ENCODE data around the gene PRPF31. TPM values are rescaled to one million over a fixed set of nuclear protein-coding genes. Genes with fewer than 3 reads are reported as not detected.
"Not testable (repeated sequence)": the region's sequence is repeated elsewhere in the genome, so short reads cannot be mapped to it uniquely, and the experiment has no call there.

The PRPF31 gene
- polyA plus RNA-seq, 1 experiment = 28.7 TPM

- peaks cover 15% of the 10 kb centered on the region for H3K9me3 ChIP-seq (ENCODE audit: control insufficient read depth, insufficient read depth, low read length)
- no peaks in the 10 kb centered on the region for H3K27me3 ChIP-seq (ENCODE audit: control insufficient read depth, insufficient read depth, low read length)
- TF ChIP-seq CTCF (IDR thresholded peaks at IDR 0.05; ENCODE audit: low read depth, low read length) = no peak
- no peak overlapping the region for H3K4me3 ChIP-seq (ENCODE audit: low read depth, low read length)
- POLR2A ChIA-PET = interaction anchor here (0.7 to 2.2 kb wide), 2 partner anchors 10 to 32 kb away, joined by 6 read pairs; partner anchors contain the start of gene LENG1
- CTCF ChIA-PET = interaction anchor here (0.7 to 2.5 kb wide), 13 partner anchors 11 to 279 kb away, joined by 3 to 14 read pairs (median 4); partner anchors contain the start of genes LILRB3, MBOAT7 and TSEN34
- no peak overlapping the region for H3K27ac ChIP-seq (ENCODE audit: low read depth, low read length)
- no peak for DNase-seq (ENCODE audit: low read depth, low spot score)
Observed at GRCh38 chr19:54169149-54169740, 53.7 kb downstream of the PRPF31 start.

- H3K9me3 ChIP-seq (ENCODE audit: control insufficient read depth, insufficient read depth, low read length); CTCF ChIA-PET; DNase-seq (ENCODE audit: low read depth, low spot score); H3K27me3 ChIP-seq (ENCODE audit: control insufficient read depth, insufficient read depth, low read length); H3K4me3 ChIP-seq (ENCODE audit: low read depth, low read length); H3K27ac ChIP-seq (ENCODE audit: low read depth, low read length): not testable (repeated sequence)
- POLR2A ChIA-PET = interaction anchor here (0.9 kb wide), 1 partner anchor 9 kb away, joined by 3 read pairs; no protein-coding TSS in a partner anchor
Observed at GRCh38 chr19:54171736-54172431, 56.3 kb downstream of the PRPF31 start.

GRCh38 chr19:54172471-54173358 is 57.2 kb downstream of the PRPF31 start, which contains the start of gene TMC4:
Gene TMC4, minus strand, starts transcription at chr19:54173160. Its CDS starts 43 bp downstream, at chr19:54173117.
- DNase-seq (ENCODE audit: low read depth, low spot score) = no peak
- ChIA-PET CTCF (interaction anchor here (0.6 to 1.5 kb wide), 2 partner anchors 14 to 143 kb away, joined by 4 read pairs; partner anchors contain the start of gene LENG1), POLR2A (interaction anchor here (0.5 to 1.0 kb wide), 3 partner anchors 16 to 57 kb away, joined by 3 to 4 read pairs (median 4); partner anchors contain the start of gene MBOAT7)
- no peaks in the 10 kb centered on the region for H3K9me3 ChIP-seq (ENCODE audit: control insufficient read depth, insufficient read depth, low read length)
- no peak for TF ChIP-seq CTCF (IDR thresholded peaks at IDR 0.05; ENCODE audit: low read depth, low read length)
- no peak within 1 kb of the TSS for H3K27ac ChIP-seq (ENCODE audit: low read depth, low read length)
- no peaks in the 10 kb centered on the region for H3K27me3 ChIP-seq (ENCODE audit: control insufficient read depth, insufficient read depth, low read length)
- no peak within 1 kb of the TSS for H3K4me3 ChIP-seq (ENCODE audit: low read depth, low read length)

- CTCF ChIA-PET = interaction anchor here (0.6 to 1.5 kb wide), 2 partner anchors 14 to 143 kb away, joined by 4 read pairs; partner anchors contain the start of gene LENG1
- Histone ChIP-seq H3K9me3 (ENCODE audit: control insufficient read depth, insufficient read depth, low read length) (no peaks in the 10 kb centered on the region), H3K27ac (ENCODE audit: low read depth, low read length) (no peak overlapping the region), H3K27me3 (ENCODE audit: control insufficient read depth, insufficient read depth, low read length) (no peaks in the 10 kb centered on the region), H3K4me3 (ENCODE audit: low read depth, low read length) (no peak overlapping the region)
- POLR2A ChIA-PET = interaction anchor here (0.5 to 1.0 kb wide), 3 partner anchors 16 to 56 kb away, joined by 3 to 4 read pairs (median 4); partner anchors contain the start of gene MBOAT7
- DNase-seq (ENCODE audit: low read depth, low spot score) = no peak
- TF ChIP-seq CTCF (IDR thresholded peaks at IDR 0.05; ENCODE audit: low read depth, low read length) = no peak
Observed at GRCh38 chr19:54173359-54173699, 57.8 kb downstream of the PRPF31 start.

All from AG04450 (cell line).